ENCODE data around the gene LKAAEAR1. TPM values are rescaled to one million over a fixed set of nuclear protein-coding genes. Genes with fewer than 3 reads are reported as not detected.

LKAAEAR1 gene
- total and polyA plus RNA-seq, 2 of the 13 experiments (the other 11 are each of a cell fraction or from before 2014, with no cell fraction given), result not detected

DNA sequence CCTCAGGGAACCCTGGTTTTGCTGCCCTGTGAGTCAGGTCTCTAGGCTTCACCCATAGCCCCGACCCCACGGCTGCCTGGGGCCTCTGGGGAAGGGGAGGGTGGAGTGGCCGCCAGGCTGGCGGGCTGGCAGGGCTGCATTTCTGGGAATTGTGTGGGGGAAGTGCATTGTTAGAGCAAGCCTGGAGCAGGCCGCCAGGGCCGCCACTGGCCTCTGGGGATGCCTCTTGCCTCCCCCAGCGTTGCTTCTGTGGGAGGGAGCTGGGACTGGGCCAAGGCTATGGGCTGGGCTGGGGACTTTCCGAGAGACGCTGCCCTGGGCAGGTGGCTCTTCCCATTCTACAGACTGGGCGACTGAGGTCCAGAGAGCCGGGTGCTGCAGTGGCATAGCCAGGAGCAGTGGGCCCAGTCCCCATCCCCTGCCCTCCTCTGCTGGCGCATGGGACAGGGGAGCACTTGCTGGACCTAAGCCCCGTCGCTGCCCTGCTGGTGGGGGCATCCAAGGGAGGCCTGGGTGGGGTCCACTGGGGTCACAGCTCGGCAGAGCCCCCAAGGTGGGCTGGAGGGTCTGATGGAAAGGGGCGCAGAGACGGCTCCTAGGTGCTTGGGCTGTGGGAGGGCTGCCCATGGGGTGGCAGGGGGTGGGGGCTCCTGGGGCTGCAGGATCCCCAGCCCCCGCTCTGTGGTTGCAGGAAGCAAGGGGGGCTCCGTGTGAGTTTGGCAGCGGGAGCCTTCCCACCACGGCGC is 28.1 kb downstream of the LKAAEAR1 start (continued):
- TF ChIP-seq ASH2L (IDR thresholded peaks at IDR 0.05; ENCODE audit: insufficient read length, low read depth, low read length), result peak; percentile 37
- peak; percentile 32; the same call in 1 of the 2 replicates for TF ChIP-seq HNF4A (CRISPR knock-in tag; IDR thresholded peaks at IDR 0.05)
- TF ChIP-seq, protein P1, sequence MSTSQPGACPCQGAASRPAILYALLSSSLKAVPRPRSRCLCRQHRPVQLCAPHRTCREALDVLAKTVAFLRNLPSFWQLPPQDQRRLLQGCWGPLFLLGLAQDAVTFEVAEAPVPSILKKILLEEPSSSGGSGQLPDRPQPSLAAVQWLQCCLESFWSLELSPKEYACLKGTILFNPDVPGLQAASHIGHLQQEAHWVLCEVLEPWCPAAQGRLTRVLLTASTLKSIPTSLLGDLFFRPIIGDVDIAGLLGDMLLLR (CRISPR knock-in tag; IDR thresholded peaks at IDR 0.05), result no peak; the same call in 1 of the 2 replicates
- peak; percentile 54; the same call in 1 of the 2 replicates for TF ChIP-seq ZNF788 (CRISPR knock-in tag; IDR thresholded peaks at IDR 0.05; ENCODE audit: borderline replicate concordance)
- peak; percentile 41; the same call in 1 of the 2 replicates for TF ChIP-seq SIX1 (CRISPR knock-in tag; IDR thresholded peaks at IDR 0.05; ENCODE audit: borderline replicate concordance)
- no peak for TF ChIP-seq RBM22 (optimal IDR thresholded peaks at IDR 0.05; ENCODE audit: low read length)
- TF ChIP-seq CAMTA2 (CRISPR knock-in tag; IDR thresholded peaks at IDR 0.05; ENCODE audit: borderline replicate concordance), result no peak
- TF ChIP-seq MAF1 (CRISPR knock-in tag; IDR thresholded peaks at IDR 0.05; ENCODE audit: borderline replicate concordance), result no peak; the same call in 1 of the 2 replicates
- no peak for TF ChIP-seq NR1H2 (CRISPR knock-in tag; IDR thresholded peaks at IDR 0.05; ENCODE audit: borderline replicate concordance, low read depth)
- TF ChIP-seq ZNF264 (CRISPR knock-in tag; IDR thresholded peaks at IDR 0.05), result peak; percentile 56; the same call in 1 of the 2 replicates
- peak; percentile 100 for TF ChIP-seq ZMYM3 (CRISPR knock-in tag; IDR thresholded peaks at IDR 0.05)
- no peak for TF ChIP-seq DNMT1 (CRISPR knock-in tag; IDR thresholded peaks at IDR 0.05)
- peak; percentile 92 for TF ChIP-seq CBX5 (CRISPR knock-in tag; IDR thresholded peaks at IDR 0.05; ENCODE audit: borderline replicate concordance)
- TF ChIP-seq, protein P2, sequence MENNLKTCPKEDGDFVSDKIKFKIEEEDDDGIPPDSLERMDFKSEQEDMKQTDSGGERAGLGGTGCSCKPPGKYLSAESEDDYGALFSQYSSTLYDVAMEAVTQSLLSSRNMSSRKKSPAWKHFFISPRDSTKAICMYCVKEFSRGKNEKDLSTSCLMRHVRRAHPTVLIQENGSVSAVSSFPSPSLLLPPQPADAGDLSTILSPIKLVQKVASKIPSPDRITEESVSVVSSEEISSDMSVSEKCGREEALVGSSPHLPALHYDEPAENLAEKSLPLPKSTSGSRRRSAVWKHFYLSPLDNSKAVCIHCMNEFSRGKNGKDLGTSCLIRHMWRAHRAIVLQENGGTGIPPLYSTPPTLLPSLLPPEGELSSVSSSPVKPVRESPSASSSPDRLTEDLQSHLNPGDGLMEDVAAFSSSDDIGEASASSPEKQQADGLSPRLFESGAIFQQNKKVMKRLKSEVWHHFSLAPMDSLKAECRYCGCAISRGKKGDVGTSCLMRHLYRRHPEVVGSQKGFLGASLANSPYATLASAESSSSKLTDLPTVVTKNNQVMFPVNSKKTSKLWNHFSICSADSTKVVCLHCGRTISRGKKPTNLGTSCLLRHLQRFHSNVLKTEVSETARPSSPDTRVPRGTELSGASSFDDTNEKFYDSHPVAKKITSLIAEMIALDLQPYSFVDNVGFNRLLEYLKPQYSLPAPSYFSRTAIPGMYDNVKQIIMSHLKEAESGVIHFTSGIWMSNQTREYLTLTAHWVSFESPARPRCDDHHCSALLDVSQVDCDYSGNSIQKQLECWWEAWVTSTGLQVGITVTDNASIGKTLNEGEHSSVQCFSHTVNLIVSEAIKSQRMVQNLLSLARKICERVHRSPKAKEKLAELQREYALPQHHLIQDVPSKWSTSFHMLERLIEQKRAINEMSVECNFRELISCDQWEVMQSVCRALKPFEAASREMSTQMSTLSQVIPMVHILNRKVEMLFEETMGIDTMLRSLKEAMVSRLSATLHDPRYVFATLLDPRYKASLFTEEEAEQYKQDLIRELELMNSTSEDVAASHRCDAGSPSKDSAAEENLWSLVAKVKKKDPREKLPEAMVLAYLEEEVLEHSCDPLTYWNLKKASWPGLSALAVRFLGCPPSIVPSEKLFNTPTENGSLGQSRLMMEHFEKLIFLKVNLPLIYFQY (CRISPR knock-in tag; IDR thresholded peaks at IDR 0.05; ENCODE audit: borderline replicate concordance), result peak; percentile 81
- TF ChIP-seq, protein P3, sequence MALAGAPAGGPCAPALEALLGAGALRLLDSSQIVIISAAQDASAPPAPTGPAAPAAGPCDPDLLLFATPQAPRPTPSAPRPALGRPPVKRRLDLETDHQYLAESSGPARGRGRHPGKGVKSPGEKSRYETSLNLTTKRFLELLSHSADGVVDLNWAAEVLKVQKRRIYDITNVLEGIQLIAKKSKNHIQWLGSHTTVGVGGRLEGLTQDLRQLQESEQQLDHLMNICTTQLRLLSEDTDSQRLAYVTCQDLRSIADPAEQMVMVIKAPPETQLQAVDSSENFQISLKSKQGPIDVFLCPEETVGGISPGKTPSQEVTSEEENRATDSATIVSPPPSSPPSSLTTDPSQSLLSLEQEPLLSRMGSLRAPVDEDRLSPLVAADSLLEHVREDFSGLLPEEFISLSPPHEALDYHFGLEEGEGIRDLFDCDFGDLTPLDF (CRISPR knock-in tag; IDR thresholded peaks at IDR 0.05), result 0 out of 2 replicates have a peak, but pooled peaks have one; percentile 19
- no peak for TF ChIP-seq YY1 (IDR thresholded peaks at IDR 0.05; ENCODE audit: insufficient read depth, insufficient replicate concordance, low read depth, low read length)
- TF ChIP-seq, protein P4, sequence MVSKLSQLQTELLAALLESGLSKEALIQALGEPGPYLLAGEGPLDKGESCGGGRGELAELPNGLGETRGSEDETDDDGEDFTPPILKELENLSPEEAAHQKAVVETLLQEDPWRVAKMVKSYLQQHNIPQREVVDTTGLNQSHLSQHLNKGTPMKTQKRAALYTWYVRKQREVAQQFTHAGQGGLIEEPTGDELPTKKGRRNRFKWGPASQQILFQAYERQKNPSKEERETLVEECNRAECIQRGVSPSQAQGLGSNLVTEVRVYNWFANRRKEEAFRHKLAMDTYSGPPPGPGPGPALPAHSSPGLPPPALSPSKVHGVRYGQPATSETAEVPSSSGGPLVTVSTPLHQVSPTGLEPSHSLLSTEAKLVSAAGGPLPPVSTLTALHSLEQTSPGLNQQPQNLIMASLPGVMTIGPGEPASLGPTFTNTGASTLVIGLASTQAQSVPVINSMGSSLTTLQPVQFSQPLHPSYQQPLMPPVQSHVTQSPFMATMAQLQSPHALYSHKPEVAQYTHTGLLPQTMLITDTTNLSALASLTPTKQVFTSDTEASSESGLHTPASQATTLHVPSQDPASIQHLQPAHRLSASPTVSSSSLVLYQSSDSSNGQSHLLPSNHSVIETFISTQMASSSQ (IDR thresholded peaks at IDR 0.05; ENCODE audit: low read depth), result no peak; the same call in none of the 2 replicates
- TF ChIP-seq, protein P4 (CRISPR knock-in tag; IDR thresholded peaks at IDR 0.05; ENCODE audit: borderline replicate concordance), result no peak; the same call in 1 of the 2 replicates
- TF ChIP-seq PCBP2 (optimal IDR thresholded peaks at IDR 0.05; ENCODE audit: low read depth, low read length, poor library complexity, severe bottlenecking), result no peak

All from HepG2 (cell line).